Stomach (tissue), 9 donors: ENCODE measurements around the gene FOXF2. TPM values are rescaled to one million over a fixed set of nuclear protein-coding genes. Genes with fewer than 3 reads are reported as not detected.

Experiments
- DNase-seq, 2 donors: peaks; one replicate each; pipeline versions ENCODE4 v3.0.0 to v3.0.0-alpha.2; 2013 to 2019
- H3K27ac ChIP-seq, 5 donors: fragments of 200-600 bp in 4 of 5; sonication (generic) in 4 of 5; one replicate each; pipeline ENCODE4 v1.5.1; 2013 to 2019; ENCODE audit warnings: mild to moderate bottlenecking in 1 of 5, moderate library complexity in 1 of 5
- H3K27me3 ChIP-seq, 3 donors: fragments of 200-600 bp; sonication (generic); one replicate each; pipeline ENCODE4 v1.5.1; 2017 to 2019; ENCODE audit warnings: mixed run types in 1 of 3
- H3K36me3 ChIP-seq, 4 donors: fragments of 200-600 bp; sonication (generic); 1 replicate in 3 of 4; 2 replicates in 1 of 4; pipeline ENCODE4 v1.5.1; 2016 to 2019
- H3K4me1 ChIP-seq, 4 donors: fragments of 200-600 bp; sonication (generic); one replicate each; pipeline ENCODE4 v1.5.1; 2016 to 2019
- H3K4me3 ChIP-seq, 4 donors: fragments of 200-600 bp; sonication (generic) in 3 of 4; one replicate each; pipeline ENCODE4 v1.5.1; 2016 to 2019; ENCODE audit warnings: mild to moderate bottlenecking in 1 of 4
- H3K9me3 ChIP-seq, 4 donors: fragments of 200-600 bp; sonication (generic); one replicate each; pipeline ENCODE4 v1.5.1; 2016 to 2019
- EP300 ChIP-seq: sonication (generic); formaldehyde crosslinking; IDR thresholded peaks from one replicate; pipeline ENCODE4 v1.6.1; 2017; ENCODE audit warnings: antibody characterized with exemption
- POLR2A ChIP-seq, 4 donors: fragments of 450-650 bp; IDR thresholded peaks; one replicate each; pipeline ENCODE4 v1.6.1; 2016; ENCODE audit warnings: antibody characterized with exemption in 4 of 4, control low read depth in 2 of 4, mild to moderate bottlenecking in 1 of 4, moderate library complexity in 1 of 4
- POLR2AphosphoS5 ChIP-seq, 3 donors: sonication (generic); formaldehyde crosslinking; IDR thresholded peaks; one replicate each; pipeline ENCODE4 v1.6.1; 2016; ENCODE audit warnings: antibody characterized with exemption in 3 of 3
- WGBS, 5 donors: extraction: QIAGEN DNeasy Blood & Tissue Kit in 3 of 5; methylation state at CpG; one replicate each; pipeline versions ENCODE4 v1.1.5 to v1.1.7; 2013 to 2018; 5-methylcytosine and 5-hydroxymethylcytosine counted together
- intact Hi-C: fragments of 100-400 bp; cut with DNase I; formaldehyde crosslinking; loops from one replicate; pipeline ENCODE4 v1.15.1; 2023; ENCODE audit warnings: low total_unique reads
- polyA plus RNA-seq, 3 donors: library from polyadenylated mRNA; stranded (reverse); fragments of 200-250 nt; gene quantifications; one replicate each; pipeline ENCODE4 v1.2.3, GENCODE V29; 2013
- total RNA-seq, 5 donors: library from RNA; depleted of rRNA; stranded (reverse); fragments of >200 nt; gene quantifications; one replicate each; pipeline versions ENCODE4 v1.1.0 to v1.2.3, GENCODE V29; 2014 to 2016
- TF ChIP-seq, protein P1 (sequence below), 7 experiments: fragments of 450-650 bp in 4 of 7; fragments of 200-600 bp in 3 of 7; sonication (generic) in 3 of 7; IDR thresholded peaks; one replicate each; pipeline ENCODE4 v1.5.1; 2016 to 2019; ENCODE audit warnings: antibody characterized with exemption in 7 of 7, control low read depth in 2 of 7, mild to moderate bottlenecking in 1 of 7
- donor health status: healthy with polysubstance abuse.
- donor health status: Bipolar disorder and iron deficiency.
- donor health status: healthy.

FOXF2 gene
- total and polyA plus RNA-seq, 8 donors, result 9.6 to 104 (median 19.2) TPM

GRCh38 chr6:1362643-1363042, 26.7 kb upstream of the FOXF2 start:
- no peaks in the 10 kb centered on the region for H3K36me3 ChIP-seq
- WGBS, 5 donors, result 86 to 91% (median 89%) methylated on average over 9 of the region's 9 CpGs
- H3K9me3 ChIP-seq, result no peaks in the 10 kb centered on the region
- intact Hi-C loops, result no loop called here
- no peak for DNase-seq
- no peak overlapping the region for H3K4me3 ChIP-seq
- TF ChIP-seq POLR2A (IDR thresholded peaks at IDR 0.05), result no peak
- no peak for TF ChIP-seq POLR2AphosphoS5 (IDR thresholded peaks at IDR 0.05)
- no peak for TF ChIP-seq EP300
- TF ChIP-seq, protein P1, sequence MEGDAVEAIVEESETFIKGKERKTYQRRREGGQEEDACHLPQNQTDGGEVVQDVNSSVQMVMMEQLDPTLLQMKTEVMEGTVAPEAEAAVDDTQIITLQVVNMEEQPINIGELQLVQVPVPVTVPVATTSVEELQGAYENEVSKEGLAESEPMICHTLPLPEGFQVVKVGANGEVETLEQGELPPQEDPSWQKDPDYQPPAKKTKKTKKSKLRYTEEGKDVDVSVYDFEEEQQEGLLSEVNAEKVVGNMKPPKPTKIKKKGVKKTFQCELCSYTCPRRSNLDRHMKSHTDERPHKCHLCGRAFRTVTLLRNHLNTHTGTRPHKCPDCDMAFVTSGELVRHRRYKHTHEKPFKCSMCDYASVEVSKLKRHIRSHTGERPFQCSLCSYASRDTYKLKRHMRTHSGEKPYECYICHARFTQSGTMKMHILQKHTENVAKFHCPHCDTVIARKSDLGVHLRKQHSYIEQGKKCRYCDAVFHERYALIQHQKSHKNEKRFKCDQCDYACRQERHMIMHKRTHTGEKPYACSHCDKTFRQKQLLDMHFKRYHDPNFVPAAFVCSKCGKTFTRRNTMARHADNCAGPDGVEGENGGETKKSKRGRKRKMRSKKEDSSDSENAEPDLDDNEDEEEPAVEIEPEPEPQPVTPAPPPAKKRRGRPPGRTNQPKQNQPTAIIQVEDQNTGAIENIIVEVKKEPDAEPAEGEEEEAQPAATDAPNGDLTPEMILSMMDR (IDR thresholded peaks at IDR 0.05), result no peak
- peaks cover 3 to 16% (median 8%) of the 10 kb centered on the region in 4 donors for H3K4me1 ChIP-seq
- no peak overlapping the region for H3K27ac ChIP-seq
- H3K27me3 ChIP-seq, result peaks cover 0 to 13% (median 0%) of the 10 kb centered on the region in 3 donors

DNA sequence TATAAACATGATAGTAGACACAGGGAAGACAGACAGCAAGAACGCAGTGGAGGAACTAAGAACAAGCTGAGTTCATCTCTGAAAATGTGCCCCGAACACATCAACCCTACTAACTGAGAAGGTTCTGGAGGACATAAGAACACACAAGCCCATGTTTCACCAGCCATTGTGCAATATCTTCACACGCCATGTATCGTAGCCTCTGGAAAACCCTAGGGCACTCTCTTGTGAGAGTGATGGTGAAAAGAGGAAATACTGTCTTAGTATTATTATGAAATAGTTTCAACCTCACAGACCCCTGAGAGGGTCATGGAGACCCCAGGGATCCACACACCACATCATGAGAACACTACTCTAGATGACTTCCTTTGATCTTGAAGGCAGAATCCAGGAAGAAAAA, 26.1 kb upstream of the FOXF2 start:
- peak overlapping the region in 4 of 5 donors; percentile 65 to 79 (median 68) for H3K27ac ChIP-seq
- TF ChIP-seq EP300, result no peak
- no peak overlapping the region for H3K4me3 ChIP-seq
- H3K36me3 ChIP-seq, result no peaks in the 10 kb centered on the region
- 72 to 92% (median 90%) methylated on average over 4 of the region's 4 CpGs for WGBS, 5 donors
- DNase-seq, result no peak
- intact Hi-C loops, result no loop called here
- H3K27me3 ChIP-seq, result peaks cover 0 to 13% (median 0%) of the 10 kb centered on the region in 3 donors
- no peaks in the 10 kb centered on the region for H3K9me3 ChIP-seq
- peaks cover 3 to 16% (median 8%) of the 10 kb centered on the region in 4 donors for H3K4me1 ChIP-seq

- 40 to 60% (median 56%) methylated on average over 16 of the region's 16 CpGs for WGBS, 5 donors
- H3K36me3 ChIP-seq, result no peaks in the 10 kb centered on the region
- no peaks in the 10 kb centered on the region for H3K9me3 ChIP-seq
- H3K4me1 ChIP-seq, result peaks cover 3 to 16% (median 8%) of the 10 kb centered on the region in 4 donors
- intact Hi-C loops, result no loop called here
- H3K4me3 ChIP-seq, result no peak overlapping the region
- H3K27ac ChIP-seq, result peak overlapping the region; percentile 57 to 79 (median 66)
- TF ChIP-seq EP300 (peak; percentile 31), POLR2AphosphoS5 (IDR thresholded peaks at IDR 0.05) (peak; percentile 15 to 59 (median 39)), POLR2A (IDR thresholded peaks at IDR 0.05) (no peak)
- TF ChIP-seq, protein P1 (IDR thresholded peaks at IDR 0.05), result no peak
- DNase-seq, result no peak
- H3K27me3 ChIP-seq, result peaks cover 0 to 13% (median 0%) of the 10 kb centered on the region in 3 donors
Measured at GRCh38 chr6:1363729-1364572, 25.4 kb upstream of the FOXF2 start.

DNA sequence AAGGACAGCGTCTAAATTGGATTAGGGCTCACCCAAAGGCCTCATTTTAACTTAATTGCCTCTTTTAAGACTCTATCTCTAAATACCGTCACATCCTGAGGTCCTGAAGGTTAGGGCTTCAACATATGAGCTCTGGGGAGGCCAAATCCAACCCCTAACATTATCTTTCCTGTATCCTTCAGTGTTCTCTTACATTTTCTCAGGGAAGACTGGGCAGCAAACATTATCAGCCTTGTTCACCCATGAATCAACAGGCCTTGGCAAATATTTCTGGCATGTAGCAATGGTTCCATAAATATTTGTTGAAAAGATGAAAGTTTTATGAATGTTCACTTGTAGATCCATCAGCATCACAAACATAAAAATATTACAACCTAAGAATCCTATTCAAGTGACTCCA, 24.6 kb upstream of the FOXF2 start:
- Histone ChIP-seq H3K4me3 (no peak overlapping the region), H3K4me1 (peaks cover 3 to 16% (median 8%) of the 10 kb centered on the region in 4 donors)
- 63 to 78% (median 67%) methylated on average over 2 of the region's 2 CpGs for WGBS, 5 donors

GRCh38 chr6:1365686-1366085, 23.7 kb upstream of the FOXF2 start:
- H3K36me3 ChIP-seq, result no peaks in the 10 kb centered on the region
- WGBS, 5 donors, result 71 to 85% (median 77%) methylated on average over 6 of the region's 6 CpGs
- peaks cover 0 to 9% (median 0%) of the 10 kb centered on the region in 3 donors for H3K27me3 ChIP-seq
- peaks cover 3 to 16% (median 8%) of the 10 kb centered on the region in 4 donors for H3K4me1 ChIP-seq
- no peak for DNase-seq
- peaks cover 0 to 11% (median 0%) of the 10 kb centered on the region in 4 donors for H3K9me3 ChIP-seq
- peak overlapping the region in 4 of 5 donors; percentile 47 to 79 (median 66) for H3K27ac ChIP-seq
- H3K4me3 ChIP-seq, result no peak overlapping the region
- intact Hi-C loops, result no loop called here
- no peak for TF ChIP-seq POLR2A (IDR thresholded peaks at IDR 0.05)
- TF ChIP-seq, protein P1 (IDR thresholded peaks at IDR 0.05), result no peak
- TF ChIP-seq EP300, result no peak
- no peak for TF ChIP-seq POLR2AphosphoS5 (IDR thresholded peaks at IDR 0.05)

More for the DNA sequence above, 24.6 kb upstream of the FOXF2 start:
- peak overlapping the region; percentile 57 to 79 (median 66) for H3K27ac ChIP-seq
- TF ChIP-seq EP300 (no peak), POLR2A (IDR thresholded peaks at IDR 0.05) (no peak)
- peaks cover 0 to 3% (median 0%) of the 10 kb centered on the region in 4 donors for H3K9me3 ChIP-seq
- peaks cover 0 to 9% (median 0%) of the 10 kb centered on the region in 3 donors for H3K27me3 ChIP-seq
- no peak for DNase-seq
- intact Hi-C loops, result no loop called here
- no peaks in the 10 kb centered on the region for H3K36me3 ChIP-seq
